ENCODE measurements around the gene FZD10. TPM values are rescaled to one million over a fixed set of nuclear protein-coding genes. Genes with fewer than 3 reads are reported as not detected.

Gene FZD10
- total RNA-seq, 1 experiment from 2014 or later = not detected

DNA sequence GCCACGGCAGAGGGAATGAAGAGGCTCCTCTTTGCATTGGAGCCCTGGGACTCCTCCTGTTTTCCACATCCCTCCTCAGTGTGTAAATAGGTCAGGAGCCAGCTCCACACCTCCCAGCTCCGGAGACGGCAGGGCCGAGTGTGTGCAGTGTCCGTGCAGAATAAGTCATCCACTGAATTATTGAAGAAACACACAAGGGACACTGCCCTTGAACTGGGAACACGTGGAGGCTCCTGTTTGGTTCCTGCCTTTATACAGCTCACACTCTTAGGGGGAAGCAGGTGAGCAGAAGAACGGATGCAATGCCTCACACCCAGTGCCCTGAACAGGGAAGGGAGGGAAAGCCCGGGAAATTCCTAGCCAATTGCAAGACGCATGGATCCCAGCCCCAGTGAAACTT lies 10.4 kb upstream of the FZD10 start:
- RAD21 ChIA-PET (ENCODE audit: low non-redundant PET in 1 of 2, low total read pairs in 2 of 2, uncharacterized antibody in 2 of 2, unreplicated experiment in 2 of 2) = no interaction called here
- no peak overlapping the region for H3K4me2 ChIP-seq (ENCODE audit: low read length)
- no peaks in the 10 kb centered on the region for H3K9me2 ChIP-seq (ENCODE audit: insufficient read depth)
- H4K20me1 ChIP-seq (ENCODE audit: insufficient read depth) = no peaks in the 10 kb centered on the region
- no peak for TF ChIP-seq EGR1 (IDR thresholded peaks at IDR 0.05; ENCODE audit: low read depth)
- no peak for TF ChIP-seq RAD21 (IDR thresholded peaks at IDR 0.05; ENCODE audit: low read depth)
- no peak for TF ChIP-seq EZH2phosphoT487 (IDR thresholded peaks at IDR 0.05; ENCODE audit: borderline replicate concordance)
- TF ChIP-seq ELF1 (IDR thresholded peaks at IDR 0.05; ENCODE audit: borderline replicate concordance, low read depth) = no peak
- TF ChIP-seq YY1 (IDR thresholded peaks at IDR 0.05; ENCODE audit: extremely low read depth, insufficient replicate concordance, low read depth, low read length) = no peak
- TF ChIP-seq, protein P1, sequence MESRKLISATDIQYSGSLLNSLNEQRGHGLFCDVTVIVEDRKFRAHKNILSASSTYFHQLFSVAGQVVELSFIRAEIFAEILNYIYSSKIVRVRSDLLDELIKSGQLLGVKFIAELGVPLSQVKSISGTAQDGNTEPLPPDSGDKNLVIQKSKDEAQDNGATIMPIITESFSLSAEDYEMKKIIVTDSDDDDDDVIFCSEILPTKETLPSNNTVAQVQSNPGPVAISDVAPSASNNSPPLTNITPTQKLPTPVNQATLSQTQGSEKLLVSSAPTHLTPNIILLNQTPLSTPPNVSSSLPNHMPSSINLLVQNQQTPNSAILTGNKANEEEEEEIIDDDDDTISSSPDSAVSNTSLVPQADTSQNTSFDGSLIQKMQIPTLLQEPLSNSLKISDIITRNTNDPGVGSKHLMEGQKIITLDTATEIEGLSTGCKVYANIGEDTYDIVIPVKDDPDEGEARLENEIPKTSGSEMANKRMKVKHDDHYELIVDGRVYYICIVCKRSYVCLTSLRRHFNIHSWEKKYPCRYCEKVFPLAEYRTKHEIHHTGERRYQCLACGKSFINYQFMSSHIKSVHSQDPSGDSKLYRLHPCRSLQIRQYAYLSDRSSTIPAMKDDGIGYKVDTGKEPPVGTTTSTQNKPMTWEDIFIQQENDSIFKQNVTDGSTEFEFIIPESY (IDR thresholded peaks at IDR 0.05; ENCODE audit: extremely low read depth, insufficient replicate concordance, low read length) = no peak
- TF ChIP-seq SRF (IDR thresholded peaks at IDR 0.05; ENCODE audit: low read depth) = no peak
- TF ChIP-seq TCF7L2 (IDR thresholded peaks at IDR 0.05; ENCODE audit: borderline replicate concordance, extremely low read depth, insufficient read depth, insufficient read length) = no peak
- TF ChIP-seq, protein P2, sequence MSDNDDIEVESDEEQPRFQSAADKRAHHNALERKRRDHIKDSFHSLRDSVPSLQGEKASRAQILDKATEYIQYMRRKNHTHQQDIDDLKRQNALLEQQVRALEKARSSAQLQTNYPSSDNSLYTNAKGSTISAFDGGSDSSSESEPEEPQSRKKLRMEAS (IDR thresholded peaks at IDR 0.05) = no peak
- no peaks in the 10 kb centered on the region for H3K4me1 ChIP-seq (ENCODE audit: control insufficient read depth in 1 of 2, insufficient read depth in 2 of 2, low read length in 2 of 2)
- POLR2A ChIA-PET = no interaction called here
- no peaks in the 10 kb centered on the region for H3K36me3 ChIP-seq (ENCODE audit: control insufficient read depth in 1 of 2, insufficient read depth in 2 of 2, low read length in 2 of 2)
- H3K79me2 ChIP-seq (ENCODE audit: insufficient read depth, low read length) = no peaks in the 10 kb centered on the region
- H3K27ac ChIP-seq (ENCODE audit: low read depth, low read length) = no peak overlapping the region
- BruUV-seq (replicated peaks) = no TSS peak
- no peaks in the 10 kb centered on the region for H3K27me3 ChIP-seq (ENCODE audit: insufficient read depth, low read length)
- H3K9ac ChIP-seq (ENCODE audit: low read length) = no peak overlapping the region
- peaks cover 6 to 8% of the 10 kb centered on the region in 2 experiments; a peak in 2 of 4 replicates for H3K9me3 ChIP-seq (ENCODE audit: control insufficient read depth in 1 of 2, insufficient read depth in 1 of 2, low read depth in 1 of 2, low read length in 2 of 2)
- DNase-seq (ENCODE audit: low read depth, low spot score) (no peak), ATAC-seq (no peak)
- no peak overlapping the region for H2AFZ ChIP-seq (ENCODE audit: low read depth, low read length, poor library complexity, severe bottlenecking)
- CTCF ChIA-PET = no interaction called here
- H3K4me3 ChIP-seq (replicated peaks in 1 of 2; ENCODE audit: low read depth in 1 of 2, low read length in 2 of 2) = no peak overlapping the region
- intact Hi-C loops (cut with micrococcal nuclease) = no loop called here

Measured in HCT116 (cell line).